Renal cortex interstitium (tissue), 3 donors: ENCODE measurements around the gene ATG4C. TPM values are rescaled to one million over a fixed set of nuclear protein-coding genes. Genes with fewer than 3 reads are reported as not detected.

Experiments
- polyA plus RNA-seq, 3 donors: library from polyadenylated mRNA; unstranded; fragments of 120-200 nt; gene quantifications; one replicate each; pipeline ENCODE4 v1.2.1, GENCODE V29; 2013; ENCODE audit not compliant: insufficient read length in 3 of 3

Gene ATG4C
- polyA plus RNA-seq, 3 donors: 16.5 to 20.5 (median 20.4) TPM

Other genes with a start within 250 kb of the ATG4C start
- gene ANGPTL3, start 186.6 kb upstream of the ATG4C start, polyA plus RNA-seq: 10 to 100 TPM in 1 of 3 donors, 1 to 10 TPM in 2; 7.2 to 12.7 (median 8.1) TPM
- 10 to 100 TPM; 50.4 to 61.9 (median 55.6) TPM for gene DOCK7, start 95.7 kb upstream of the ATG4C start, polyA plus RNA-seq